ENCODE results near the gene GADD45G.

GRCh38 chr9:89592213-89592815 lies 12.5 kb upstream of the GADD45G start:
- TF ChIP-seq YY1 (IDR thresholded peaks at IDR 0.05; ENCODE audit: insufficient read depth, insufficient read length) (no peak), ZNF274 (IDR thresholded peaks at IDR 0.05; ENCODE audit: low read depth, low read length) (no peak), SUZ12 (IDR thresholded peaks at IDR 0.05; ENCODE audit: extremely low read depth, insufficient read depth, insufficient read length) (no peak)
